Neural crest cell (in vitro differentiated cells): Measurements from ENCODE around the gene KIF3B. TPM values are rescaled to one million over a fixed set of nuclear protein-coding genes. Genes with fewer than 3 reads are reported as not detected.
"Not testable (repeated sequence)": the region's sequence is repeated elsewhere in the genome, so short reads cannot be mapped to it uniquely, and the experiment has no call there.

Experiments
- DNase-seq: peaks from one replicate; pipeline ENCODE4 v3.0.0; 2021; ENCODE audit warnings: low read depth, mixed read lengths, low spot score
- H3K27ac Mint-ChIP-seq: one replicate; pipeline ENCODE4 v1.8.0; 2021; ENCODE audit warnings: mild to moderate bottlenecking, mixed read lengths; ENCODE audit not compliant: unreplicated experiment
- H3K27me3 Mint-ChIP-seq: 2 replicates; pipeline ENCODE4 v1.8.0; 2021; ENCODE audit warnings: low read depth, mild to moderate bottlenecking, mixed read lengths
- H3K36me3 Mint-ChIP-seq: 2 replicates; pipeline ENCODE4 v1.8.0; 2021; ENCODE audit warnings: low read depth, mild to moderate bottlenecking, mixed read lengths
- H3K4me1 Mint-ChIP-seq: 2 replicates; pipeline ENCODE4 v1.8.0; 2021; ENCODE audit warnings: mixed read lengths
- H3K4me3 Mint-ChIP-seq: one replicate; pipeline ENCODE4 v1.8.0; 2021; ENCODE audit warnings: mild to moderate bottlenecking, mixed read lengths
- H3K9me3 Mint-ChIP-seq: 2 replicates; pipeline ENCODE4 v1.8.0; 2021; ENCODE audit warnings: mixed read lengths
- CTCF ChIP-seq: fragments of 200-600 bp; sonication (generic); conservative IDR thresholded peaks from 2 replicates; pipeline ENCODE4 v1.5.0; 2021; ENCODE audit warnings: antibody characterized with exemption, mild to moderate bottlenecking
- total RNA-seq: library from RNA; stranded (reverse); gene quantifications from 2 replicates; pipeline ENCODE4 v1.2.1, GENCODE V29; 2021

Gene KIF3B
- total RNA-seq, 1 donor from 2014 or later, result 45.5 TPM

- no peaks in the 10 kb centered on the region for H3K27me3 Mint-ChIP-seq
- no peak for TF ChIP-seq CTCF
- no peaks in the 10 kb centered on the region for H3K4me1 Mint-ChIP-seq
- no peaks in the 10 kb centered on the region for H3K36me3 Mint-ChIP-seq
- H3K27ac Mint-ChIP-seq, result no peak overlapping the region
- DNase-seq, result no peak
- no peak overlapping the region for H3K4me3 Mint-ChIP-seq
- no peaks in the 10 kb centered on the region for H3K9me3 Mint-ChIP-seq
These were observed 73.0 kb downstream of the KIF3B start for GRCh38 chr20:32350421-32350820.

GRCh38 chr20:32352121-32352720 is 74.8 kb downstream of the KIF3B start:
- no peaks in the 10 kb centered on the region for H3K27me3 Mint-ChIP-seq
- no peak overlapping the region for H3K4me3 Mint-ChIP-seq

GRCh38 chr20:32353848-32354496 is 76.5 kb downstream of the KIF3B start:
- Mint-ChIP-seq H3K4me3 (peak overlapping the region; percentile 23), H3K9me3 (no peaks in the 10 kb centered on the region), H3K27ac (no peak overlapping the region), H3K27me3 (peaks cover 2% of the 10 kb centered on the region), H3K36me3 (no peaks in the 10 kb centered on the region), H3K4me1 (peaks cover 13% of the 10 kb centered on the region)
- TF ChIP-seq CTCF, result no peak
- no peak for DNase-seq

More at GRCh38 chr20:32352121-32352720, 74.8 kb downstream of the KIF3B start:
- TF ChIP-seq CTCF, result no peak
- H3K36me3 Mint-ChIP-seq, result no peaks in the 10 kb centered on the region
- H3K27ac Mint-ChIP-seq, result no peak overlapping the region
- no peaks in the 10 kb centered on the region for H3K9me3 Mint-ChIP-seq
- DNase-seq, result no peak
- H3K4me1 Mint-ChIP-seq, result peaks cover 4% of the 10 kb centered on the region

- Mint-ChIP-seq H3K4me3 (peak overlapping the region; percentile 23), H3K36me3 (no peaks in the 10 kb centered on the region), H3K27me3 (peaks cover 2% of the 10 kb centered on the region), H3K27ac (no peak overlapping the region), H3K9me3 (no peaks in the 10 kb centered on the region), H3K4me1 (peaks cover 20% of the 10 kb centered on the region)
- TF ChIP-seq CTCF, result no peak
- DNase-seq, result no peak
These were observed 77.4 kb downstream of the KIF3B start for GRCh38 chr20:32354592-32355416.

GRCh38 chr20:32355417-32355841 is 78.0 kb downstream of the KIF3B start:
- H3K4me1 Mint-ChIP-seq, result peaks cover 26% of the 10 kb centered on the region
- H3K27ac Mint-ChIP-seq, result no peak overlapping the region
- H3K27me3 Mint-ChIP-seq, result peaks cover 2% of the 10 kb centered on the region
- no peak overlapping the region for H3K4me3 Mint-ChIP-seq
- no peak for TF ChIP-seq CTCF
- DNase-seq, result no peak
- no peaks in the 10 kb centered on the region for H3K9me3 Mint-ChIP-seq
- no peaks in the 10 kb centered on the region for H3K36me3 Mint-ChIP-seq

- H3K9me3 Mint-ChIP-seq, H3K4me3 Mint-ChIP-seq, H3K27ac Mint-ChIP-seq, H3K27me3 Mint-ChIP-seq, H3K36me3 Mint-ChIP-seq, DNase-seq: not testable (repeated sequence)
- peaks cover 29% of the 10 kb centered on the region for H3K4me1 Mint-ChIP-seq
These were observed 78.6 kb downstream of the KIF3B start for GRCh38 chr20:32355907-32356621.
